HepG2 (cell line): Measurements from ENCODE around the gene LRP10. TPM values are rescaled to one million over a fixed set of nuclear protein-coding genes. Genes with fewer than 3 reads are reported as not detected.

Source experiments
- CEBPB ChIP-seq: IDR thresholded peaks from 2 replicates; pipeline ENCODE4 v1.6.1; 2011; ENCODE audit warnings: low read depth, low read length, improper control_type of control experiment, borderline replicate concordance
- EP300 ChIP-seq, 3 experiments: sonication (generic) in 1 of 3; formaldehyde crosslinking in 1 of 3; IDR thresholded peaks; 2 replicates each; pipeline versions ENCODE4 v1.5.1 to v1.6.1; 2011 to 2020; ENCODE audit warnings: low read depth in 2 of 3, low read length in 2 of 3, borderline replicate concordance in 1 of 3, improper control_type of control experiment in 1 of 3, mild to moderate bottlenecking in 1 of 3, missing genetic modification reagents in 1 of 3, moderate library complexity in 1 of 3
- FOXM1 ChIP-seq: sonication (generic); formaldehyde crosslinking; IDR thresholded peaks from 2 replicates; pipeline ENCODE4 v1.5.0; 2020; ENCODE audit warnings: missing genetic modification reagents
- LBX2 ChIP-seq: sonication (generic); formaldehyde crosslinking; IDR thresholded peaks from 2 replicates; pipeline ENCODE4 v1.5.0; 2020; ENCODE audit warnings: missing genetic modification reagents, mild to moderate bottlenecking, borderline replicate concordance
- MAFG ChIP-seq: sonication (generic); formaldehyde crosslinking; IDR thresholded peaks from 2 replicates; pipeline ENCODE4 v1.5.1; 2020; ENCODE audit warnings: mild to moderate bottlenecking, missing genetic modification reagents
- MTA3 ChIP-seq: sonication (generic); formaldehyde crosslinking; IDR thresholded peaks from 2 replicates; pipeline ENCODE4 v1.4.0; 2020; ENCODE audit warnings: missing genetic modification reagents
- MXD4 ChIP-seq: IDR thresholded peaks from 2 replicates; pipeline ENCODE4 v1.6.1; 2016; ENCODE audit warnings: mild to moderate bottlenecking, missing biosample characterization, missing genetic modification reagents
- NCOA1 ChIP-seq: sonication (generic); formaldehyde crosslinking; IDR thresholded peaks from 2 replicates; pipeline ENCODE4 v1.9.0; 2021; ENCODE audit warnings: missing genetic modification reagents
- NR2F2 ChIP-seq: IDR thresholded peaks from 2 replicates; pipeline ENCODE4 v1.6.1; 2012; ENCODE audit warnings: low read depth, inconsistent platforms, borderline replicate concordance
- PAWR ChIP-seq: sonication (generic); formaldehyde crosslinking; IDR thresholded peaks from 2 replicates; pipeline ENCODE4 v1.4.0; 2020; ENCODE audit warnings: missing genetic modification reagents, mild to moderate bottlenecking, borderline replicate concordance
- RELA ChIP-seq: sonication (generic); formaldehyde crosslinking; IDR thresholded peaks from 2 replicates; pipeline ENCODE4 v1.4.0; 2020; ENCODE audit warnings: missing genetic modification reagents
- SMAD9 ChIP-seq: sonication (generic); formaldehyde crosslinking; IDR thresholded peaks from 2 replicates; pipeline ENCODE4 v1.5.1; 2020; ENCODE audit warnings: mild to moderate bottlenecking, missing genetic modification reagents
- TBP ChIP-seq: sonication (generic); formaldehyde crosslinking; IDR thresholded peaks from 2 replicates; pipeline ENCODE4 v1.5.0; 2020; ENCODE audit warnings: missing genetic modification reagents
- TCF12 ChIP-seq, 2 experiments: fragments of 450-650 bp in 1 of 2; sonication (generic) in 1 of 2; formaldehyde crosslinking in 1 of 2; IDR thresholded peaks; 2 replicates each; pipeline versions ENCODE4 v1.6.1 to v1.8.0; 2017 to 2022; ENCODE audit warnings: antibody characterized with exemption in 1 of 2, mild to moderate bottlenecking in 1 of 2, missing genetic modification reagents in 1 of 2, moderate library complexity in 1 of 2
- THAP9 ChIP-seq: sonication (generic); formaldehyde crosslinking; IDR thresholded peaks from 2 replicates; pipeline ENCODE4; 2020; ENCODE audit warnings: missing genetic modification reagents, mild to moderate bottlenecking, borderline replicate concordance
- ZBTB1 ChIP-seq: sonication (generic); formaldehyde crosslinking; IDR thresholded peaks from 2 replicates; pipeline ENCODE4 v1.4.0; 2020; ENCODE audit warnings: missing genetic modification reagents, borderline replicate concordance
- ZBTB3 ChIP-seq: sonication (generic); formaldehyde crosslinking; IDR thresholded peaks from 2 replicates; pipeline ENCODE4 v1.4.0; 2020; ENCODE audit warnings: low read depth, mild to moderate bottlenecking, moderate library complexity, missing genetic modification reagents, borderline replicate concordance
- ZBTB43 ChIP-seq: sonication (generic); formaldehyde crosslinking; conservative IDR thresholded peaks from 2 replicates; pipeline ENCODE4 v1.4.0; 2020; ENCODE audit warnings: missing genetic modification reagents
- ZFP1 ChIP-seq: IDR thresholded peaks from 2 replicates; pipeline ENCODE4 v1.6.1; 2016
- ZFP82 ChIP-seq: sonication (generic); formaldehyde crosslinking; IDR thresholded peaks from 2 replicates; pipeline ENCODE4 v1.5.1; 2020; ENCODE audit warnings: mild to moderate bottlenecking, missing genetic modification reagents, borderline replicate concordance
- ZNF33A ChIP-seq: sonication (generic); formaldehyde crosslinking; IDR thresholded peaks from 2 replicates; pipeline ENCODE4 v1.5.1; 2020; ENCODE audit warnings: missing genetic modification reagents, mild to moderate bottlenecking, moderate library complexity, borderline replicate concordance
- ZNF432 ChIP-seq: sonication (generic); formaldehyde crosslinking; IDR thresholded peaks from 2 replicates; pipeline ENCODE4 v1.5.0; 2020; ENCODE audit warnings: missing genetic modification reagents, mild to moderate bottlenecking, borderline replicate concordance
- ZNF468 ChIP-seq: sonication (generic); formaldehyde crosslinking; IDR thresholded peaks from 2 replicates; pipeline ENCODE4 v1.8.0; 2022; ENCODE audit warnings: mild to moderate bottlenecking, moderate library complexity, missing genetic modification reagents
- ZUFSP ChIP-seq: sonication (generic); formaldehyde crosslinking; IDR thresholded peaks from 2 replicates; pipeline ENCODE4 v1.9.0; 2021; ENCODE audit warnings: missing genetic modification reagents, mild to moderate bottlenecking, borderline replicate concordance
- polyA plus RNA-seq, 8 experiments: library from polyadenylated mRNA; depleted of rRNA in 3 of 8; stranded (reverse) in 7 of 8; unstranded in 1 of 8; fragments of >200 nt; fragmentation: Illumina TruSeq in 4 of 8; extraction: Trizol in 4 of 8; gene quantifications; 2 replicates each; pipeline versions ENCODE4 v1.2.1 to v1.2.3, GENCODE V29; 2011 to 2016; ENCODE audit warnings: low read depth in 4 of 8, missing spikeins in 1 of 8, mixed read lengths in 1 of 8; ENCODE audit not compliant: insufficient read depth in 1 of 8
- total RNA-seq, 5 experiments: library from RNA; depleted of rRNA; stranded (reverse); fragments of >200 nt; fragmentation: Illumina TruSeq; extraction: Trizol; gene quantifications; 2 replicates each; pipeline ENCODE4 v1.2.3, GENCODE V29; 2016; ENCODE audit warnings: low read depth in 1 of 5

LRP10 gene
- total and polyA plus RNA-seq, 2 of the 13 experiments (the other 11 are each of a cell fraction or from before 2014, with no cell fraction given) = 16.9 to 45.2 TPM

- TF ChIP-seq THAP9 (no peak; the same call in 1 of the 2 replicates), EP300 (IDR thresholded peaks at IDR 0.05; ENCODE audit: low read depth in 2 of 2, low read length in 2 of 2) (no peak), EP300 (CRISPR knock-in tag; IDR thresholded peaks at IDR 0.05; ENCODE audit: borderline replicate concordance) (no peak; the same call in 1 of the 2 replicates), ZNF432 (no peak), SMAD9 (CRISPR knock-in tag) (peak; percentile 96), LBX2 (no peak; the same call in none of the 2 replicates), TCF12 (IDR thresholded peaks at IDR 0.05) (no peak), TCF12 (CRISPR knock-in tag; IDR thresholded peaks at IDR 0.05) (peak; percentile 80; the same call in 1 of the 2 replicates), ZFP1 (CRISPR knock-in tag) (no peak), ZBTB1 (CRISPR knock-in tag) (peak; percentile 42; the same call in 1 of the 2 replicates), TBP (CRISPR knock-in tag) (no peak), NR2F2 (no peak; the same call in 1 of the 2 replicates), NCOA1 (CRISPR knock-in tag) (no peak), PAWR (CRISPR knock-in tag) (no peak), MTA3 (CRISPR knock-in tag) (no peak), CEBPB (no peak), MXD4 (CRISPR knock-in tag) (peak; percentile 68), ZUFSP (CRISPR knock-in tag) (no peak), ZNF33A (CRISPR knock-in tag) (no peak), MAFG (peak; percentile 55; the same call in 1 of the 2 replicates), FOXM1 (CRISPR knock-in tag) (no peak), ZFP82 (CRISPR knock-in tag) (no peak), RELA (CRISPR knock-in tag) (no peak), ZBTB43 (CRISPR knock-in tag) (no peak), ZNF468 (CRISPR knock-in tag) (no peak), ZBTB3 (CRISPR knock-in tag) (no peak)
These were observed 34.3 kb upstream of the LRP10 start (continued) for GRCh38 chr14:22837114-22837749.
